ENCODE results near the gene KLHDC7B. TPM values are rescaled to one million over a fixed set of nuclear protein-coding genes. Genes with fewer than 3 reads are reported as not detected.

KLHDC7B gene
- total RNA-seq, 2 donors from 2014 or later, result 6.5 to 15.2 TPM

- ATAC-seq (peak; percentile 96 to 97), DNase-seq (ENCODE audit: low spot score) (peak; percentile 100)
- Mint-ChIP-seq H3K36me3 (no peaks in the 10 kb centered on the region), H3K4me1 (ENCODE audit: low read depth in 2 of 2) (peaks cover 11 to 17% of the 10 kb centered on the region in 2 donors), H3K9me3 (no peaks in the 10 kb centered on the region), H3K27ac (peak within 1 kb of the TSS; percentile 78 to 88), H3K27me3 (no peaks in the 10 kb centered on the region), H3K4me3 (peak within 1 kb of the TSS; percentile 83)
Measured at GRCh38 chr22:50582493-50583293, 37.0 kb downstream of the KLHDC7B start, which contains the start of gene CHKB. CHKB (minus strand) TSS chr22:50582849; CDS start chr22:50582781, 68 bp downstream.

- peak overlapping the region; percentile 78 to 88 for H3K27ac Mint-ChIP-seq
- peak; percentile 55 for DNase-seq (ENCODE audit: low spot score)
- no peaks in the 10 kb centered on the region for H3K36me3 Mint-ChIP-seq
- H3K4me1 Mint-ChIP-seq (ENCODE audit: low read depth in 2 of 2), result peaks cover 11 to 17% of the 10 kb centered on the region in 2 donors
- peak in 1 of 2 donors; percentile 21 for ATAC-seq
- H3K27me3 Mint-ChIP-seq, result no peaks in the 10 kb centered on the region
- peak overlapping the region; percentile 83 for H3K4me3 Mint-ChIP-seq
- H3K9me3 Mint-ChIP-seq, result no peaks in the 10 kb centered on the region
Measured at GRCh38 chr22:50583294-50583861, 37.7 kb downstream of the KLHDC7B start.

- Mint-ChIP-seq H3K4me1 (ENCODE audit: low read depth in 2 of 2) (peaks cover 11 to 17% of the 10 kb centered on the region in 2 donors), H3K27ac (no peak overlapping the region), H3K36me3 (no peaks in the 10 kb centered on the region), H3K27me3 (no peaks in the 10 kb centered on the region), H3K4me3 (peak overlapping the region; percentile 83), H3K9me3 (no peaks in the 10 kb centered on the region)
- ATAC-seq (no peak), DNase-seq (ENCODE audit: low spot score) (peak; percentile 31)
Measured at GRCh38 chr22:50584106-50585096, 38.7 kb downstream of the KLHDC7B start.

GRCh38 chr22:50585238-50585637, 39.5 kb downstream of the KLHDC7B start:
- peak; percentile 28 for DNase-seq (ENCODE audit: low spot score)
- peaks cover 5 to 11% of the 10 kb centered on the region in 2 donors for H3K4me1 Mint-ChIP-seq (ENCODE audit: low read depth in 2 of 2)
- H3K4me3 Mint-ChIP-seq, result peak overlapping the region; percentile 20
- no peak overlapping the region for H3K27ac Mint-ChIP-seq
- H3K36me3 Mint-ChIP-seq, result no peaks in the 10 kb centered on the region
- no peaks in the 10 kb centered on the region for H3K27me3 Mint-ChIP-seq
- no peaks in the 10 kb centered on the region for H3K9me3 Mint-ChIP-seq
- no peak for ATAC-seq

- Mint-ChIP-seq H3K9me3 (no peaks in the 10 kb centered on the region), H3K4me3 (no peak overlapping the region), H3K36me3 (no peaks in the 10 kb centered on the region), H3K27ac (no peak overlapping the region), H3K4me1 (ENCODE audit: low read depth in 2 of 2) (peaks cover 5 to 8% of the 10 kb centered on the region in 2 donors), H3K27me3 (no peaks in the 10 kb centered on the region)
- ATAC-seq (no peak), DNase-seq (ENCODE audit: low spot score) (peak; percentile 34)
Measured at GRCh38 chr22:50585781-50586180, 40.1 kb downstream of the KLHDC7B start.

- Mint-ChIP-seq H3K27ac (no peak overlapping the region), H3K36me3 (no peaks in the 10 kb centered on the region), H3K9me3 (no peaks in the 10 kb centered on the region), H3K4me3 (no peak overlapping the region), H3K27me3 (no peaks in the 10 kb centered on the region), H3K4me1 (ENCODE audit: low read depth in 2 of 2) (peaks cover 5 to 8% of the 10 kb centered on the region in 2 donors)
- ATAC-seq (no peak), DNase-seq (ENCODE audit: low spot score) (no peak)
Measured at GRCh38 chr22:50586416-50586815, 40.7 kb downstream of the KLHDC7B start.

- no peaks in the 10 kb centered on the region for H3K36me3 Mint-ChIP-seq
- DNase-seq (ENCODE audit: low spot score) (no peak), ATAC-seq (no peak)
- no peak overlapping the region for H3K27ac Mint-ChIP-seq
- no peak overlapping the region for H3K4me3 Mint-ChIP-seq
- H3K9me3 Mint-ChIP-seq, result no peaks in the 10 kb centered on the region
- peaks cover 5 to 8% of the 10 kb centered on the region in 2 donors for H3K4me1 Mint-ChIP-seq (ENCODE audit: low read depth in 2 of 2)
- H3K27me3 Mint-ChIP-seq, result no peaks in the 10 kb centered on the region
Measured at GRCh38 chr22:50587407-50587806, 41.7 kb downstream of the KLHDC7B start.

GRCh38 chr22:50595189-50595588, 49.5 kb downstream of the KLHDC7B start:
- no peak overlapping the region for H3K27ac Mint-ChIP-seq
- no peak overlapping the region for H3K4me3 Mint-ChIP-seq
- no peaks in the 10 kb centered on the region for H3K4me1 Mint-ChIP-seq (ENCODE audit: low read depth in 2 of 2)
- no peak for ATAC-seq
- H3K9me3 Mint-ChIP-seq, result no peaks in the 10 kb centered on the region
- H3K36me3 Mint-ChIP-seq, result no peaks in the 10 kb centered on the region
- peak; percentile 45 for DNase-seq (ENCODE audit: low spot score)
- H3K27me3 Mint-ChIP-seq, result peaks cover 0 to 11% of the 10 kb centered on the region in 2 donors

- Mint-ChIP-seq H3K9me3 (no peaks in the 10 kb centered on the region), H3K4me1 (ENCODE audit: low read depth in 2 of 2) (peaks cover 5% of the 10 kb centered on the region in 2 donors), H3K36me3 (no peaks in the 10 kb centered on the region), H3K27me3 (peaks cover 8 to 17% of the 10 kb centered on the region in 2 donors), H3K4me3 (no peak overlapping the region), H3K27ac (no peak overlapping the region)
- DNase-seq (ENCODE audit: low spot score) (peak; percentile 15), ATAC-seq (no peak)
Measured at GRCh38 chr22:50597097-50597496, 51.4 kb downstream of the KLHDC7B start.

GRCh38 chr22:50599816-50600455, 54.2 kb downstream of the KLHDC7B start:
- Mint-ChIP-seq H3K27ac (no peak overlapping the region), H3K4me3 (no peak overlapping the region), H3K36me3 (no peaks in the 10 kb centered on the region), H3K9me3 (no peaks in the 10 kb centered on the region), H3K4me1 (ENCODE audit: low read depth in 2 of 2) (peaks cover 5% of the 10 kb centered on the region in 2 donors), H3K27me3 (peaks cover 20 to 27% of the 10 kb centered on the region in 2 donors)
- DNase-seq (ENCODE audit: low spot score), result peak; percentile 67
- ATAC-seq, result peak; percentile 79 to 84

GRCh38 chr22:50600538-50600937, 54.8 kb downstream of the KLHDC7B start, which contains the start of gene MAPK8IP2:
MAPK8IP2 (plus strand) TSS chr22:50600793; CDS start chr22:50600819, 26 bp downstream.
- DNase-seq (ENCODE audit: low spot score) (no peak), ATAC-seq (peak; percentile 22 to 50)
- Mint-ChIP-seq H3K4me3 (peak within 1 kb of the TSS; percentile 72), H3K27me3 (peaks cover 20 to 27% of the 10 kb centered on the region in 2 donors), H3K36me3 (no peaks in the 10 kb centered on the region), H3K4me1 (ENCODE audit: low read depth in 2 of 2) (peaks cover 5% of the 10 kb centered on the region in 2 donors), H3K9me3 (no peaks in the 10 kb centered on the region), H3K27ac (no peak within 1 kb of the TSS)
